OCI-LY3 (cell line): Measurements from ENCODE around the gene METTL24.
"Not testable (repeated sequence)": the region's sequence is repeated elsewhere in the genome, so short reads cannot be mapped to it uniquely, and the experiment has no call there.

ENCODE experiments used
- H2AFZ ChIP-seq: fragments of 200-600, 300-600 bp; shearing (Covaris generic); 2 replicates; pipeline ENCODE4 v1.6.0; 2014; ENCODE audit warnings: antibody characterized with exemption, low read depth, low read length
- H3K27ac ChIP-seq: fragments of 200-600, 300-600 bp; sonication (generic); 2 replicates; pipeline ENCODE4 v1.5.1; 2014; ENCODE audit warnings: mild to moderate bottlenecking, low read length, moderate library complexity, mixed read lengths
- H3K27me3 ChIP-seq: fragments of 200-600, 300-600 bp; sonication (generic); 2 replicates; pipeline ENCODE4 v1.6.1; 2014; ENCODE audit warnings: low read depth, low read length, mixed read lengths
- H3K36me3 ChIP-seq: fragments of 200-600, 300-600 bp; sonication (generic); replicated peaks from 2 replicates; pipeline ENCODE3; 2014; ENCODE audit warnings: low read depth, low read length, mixed read lengths
- H3K4me1 ChIP-seq: fragments of 300-600, 200-600 bp; sonication (generic); 2 replicates; pipeline ENCODE4 v1.6.1; 2014; ENCODE audit warnings: low read length, mixed read lengths
- H3K4me2 ChIP-seq: fragments of 200-600, 300-600 bp; sonication (generic); 2 replicates; pipeline ENCODE4 v1.6.1; 2014; ENCODE audit warnings: low read length, mixed read lengths
- H3K4me3 ChIP-seq: fragments of 300-600, 200-600 bp; sonication (generic); 2 replicates; pipeline ENCODE4 v1.5.1; 2014; ENCODE audit warnings: antibody characterized with exemption, mild to moderate bottlenecking, low read length, moderate library complexity
- H3K79me2 ChIP-seq: fragments of 300-600, 200-600 bp; shearing (Covaris generic); 2 replicates; pipeline ENCODE4 v1.6.1; 2014; ENCODE audit warnings: mild to moderate bottlenecking, low read length, mixed read lengths
- H3K9ac ChIP-seq: fragments of 300-600, 200-600 bp; shearing (Covaris generic); 2 replicates; pipeline ENCODE4 v1.6.0; 2014; ENCODE audit warnings: mild to moderate bottlenecking, low read length, moderate library complexity
- H3K9me3 ChIP-seq: fragments of 200-600, 300-600 bp; shearing (Covaris generic); 2 replicates; pipeline ENCODE4 v1.6.1; 2014; ENCODE audit warnings: low read length, mixed read lengths; ENCODE audit not compliant: insufficient read depth
- H4K20me1 ChIP-seq: fragments of 200-600, 300-600 bp; sonication (generic); 2 replicates; pipeline ENCODE4 v1.6.1; 2016; ENCODE audit warnings: low read length, mixed read lengths; ENCODE audit not compliant: insufficient read depth
- CTCF ChIP-seq: fragments of 200-600, 300-600 bp; sonication (generic); IDR thresholded peaks from 2 replicates; pipeline ENCODE4 v1.5.1; 2014; ENCODE audit warnings: antibody characterized with exemption, low read length, low read depth
- EZH2phosphoT487 ChIP-seq: fragments of 200-600 bp; shearing (Covaris generic); IDR thresholded peaks from 2 replicates; pipeline ENCODE4 v1.6.1; 2018; ENCODE audit warnings: antibody characterized with exemption, mixed run types, low read depth

The METTL24 gene

GRCh38 chr6:110250058-110250457 lies 108.1 kb downstream of the METTL24 start:
- no peaks in the 10 kb centered on the region for H3K27me3 ChIP-seq
- no peaks in the 10 kb centered on the region for H4K20me1 ChIP-seq
- no peak overlapping the region for H3K27ac ChIP-seq
- no peaks in the 10 kb centered on the region for H3K36me3 ChIP-seq
- H3K9me3 ChIP-seq, result no peaks in the 10 kb centered on the region
- no peak overlapping the region for H3K9ac ChIP-seq
- no peaks in the 10 kb centered on the region for H3K79me2 ChIP-seq
- no peak for TF ChIP-seq EZH2phosphoT487
- no peak for TF ChIP-seq CTCF
- no peak overlapping the region for H3K4me3 ChIP-seq
- H3K4me2 ChIP-seq, result no peak overlapping the region
- H3K4me1 ChIP-seq, result no peaks in the 10 kb centered on the region
- H2AFZ ChIP-seq, result no peak overlapping the region

DNA sequence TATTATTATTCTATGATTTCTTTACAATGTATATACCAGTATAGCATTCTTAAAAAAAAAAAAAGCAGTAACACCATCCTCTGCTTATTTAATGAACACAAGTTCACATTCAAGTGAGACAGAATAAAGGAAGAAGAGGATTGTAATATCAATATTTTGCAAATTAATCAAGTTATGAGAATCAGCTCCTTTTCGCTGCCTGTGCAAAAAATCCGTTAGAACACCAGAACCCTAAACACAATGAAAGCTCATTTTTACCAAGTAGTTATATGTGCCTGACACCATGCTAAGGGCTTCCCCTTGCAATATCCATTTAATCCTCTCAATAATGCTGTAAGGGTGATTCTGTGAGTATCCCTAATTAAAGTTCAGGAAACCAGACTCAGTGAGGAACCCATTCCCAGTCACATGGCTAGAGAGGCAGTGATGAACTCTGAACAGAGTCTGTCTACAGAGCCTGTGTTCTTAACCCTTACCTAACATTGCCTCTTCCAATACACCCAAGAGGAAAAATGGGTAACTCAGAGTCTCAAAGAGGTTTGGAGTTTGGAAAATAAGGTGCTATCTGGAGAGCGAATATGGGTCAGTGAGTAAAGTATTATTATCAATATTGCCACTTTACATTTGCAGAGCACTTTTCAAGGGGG lies 111.1 kb downstream of the METTL24 start:
- Histone ChIP-seq H3K27ac (no peak overlapping the region), H3K4me2 (no peak overlapping the region), H3K27me3 (no peaks in the 10 kb centered on the region), H3K4me3 (no peak overlapping the region), H3K9ac (no peak overlapping the region), H2AFZ (no peak overlapping the region), H3K4me1 (no peaks in the 10 kb centered on the region), H3K79me2 (no peaks in the 10 kb centered on the region), H4K20me1 (no peaks in the 10 kb centered on the region), H3K9me3 (no peaks in the 10 kb centered on the region), H3K36me3 (no peaks in the 10 kb centered on the region)
- TF ChIP-seq EZH2phosphoT487, result no peak
- no peak for TF ChIP-seq CTCF

DNA sequence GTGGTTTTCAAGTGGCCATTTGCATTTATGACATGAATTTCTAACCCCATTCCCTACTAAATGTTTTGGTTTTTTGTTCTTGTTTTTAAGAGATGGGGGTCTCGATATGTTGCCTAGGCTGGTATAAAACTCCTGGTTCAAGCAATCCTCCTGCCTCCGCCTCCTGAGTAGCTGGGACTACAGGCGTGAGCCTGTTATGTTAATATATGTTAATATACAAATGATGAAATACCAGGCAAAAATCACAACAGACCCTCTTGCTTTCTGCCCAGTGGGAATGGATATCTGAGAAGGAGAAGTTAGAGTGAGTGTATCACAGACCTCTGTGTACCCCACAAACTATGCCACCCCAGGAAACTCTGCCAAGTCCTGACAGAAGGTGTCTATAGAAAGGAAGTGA lies 111.8 kb downstream of the METTL24 start:
- Histone ChIP-seq H3K4me2 (no peak overlapping the region), H3K4me3 (no peak overlapping the region), H3K9ac (no peak overlapping the region), H4K20me1 (no peaks in the 10 kb centered on the region), H3K27ac (no peak overlapping the region), H2AFZ (no peak overlapping the region), H3K79me2 (no peaks in the 10 kb centered on the region), H3K27me3 (no peaks in the 10 kb centered on the region), H3K4me1 (no peaks in the 10 kb centered on the region), H3K36me3 (no peaks in the 10 kb centered on the region), H3K9me3 (no peaks in the 10 kb centered on the region)
- no peak for TF ChIP-seq EZH2phosphoT487
- TF ChIP-seq CTCF, result no peak

DNA sequence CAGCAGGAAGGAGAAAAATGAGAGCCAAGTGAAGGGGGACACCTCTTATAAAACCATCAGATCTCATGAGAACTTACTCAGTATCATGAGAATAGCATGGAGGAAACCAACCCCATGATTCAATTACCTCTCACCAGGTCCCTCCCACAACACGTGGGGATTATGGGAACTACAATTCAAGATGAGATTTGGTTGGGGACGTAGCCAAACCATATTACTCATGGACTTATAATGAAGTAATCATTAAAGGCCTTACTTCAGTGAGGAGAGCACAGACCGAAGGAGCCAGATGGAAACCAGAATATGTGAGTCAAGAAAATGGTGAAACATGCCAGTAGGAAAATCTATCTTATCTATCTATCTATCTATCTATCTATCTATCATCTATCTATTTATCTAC lies 113.5 kb downstream of the METTL24 start:
- not testable (repeated sequence) for H3K27ac ChIP-seq, H3K27me3 ChIP-seq, H3K4me1 ChIP-seq, H3K36me3 ChIP-seq, H2AFZ ChIP-seq, H3K4me2 ChIP-seq, H3K9me3 ChIP-seq, H3K4me3 ChIP-seq, H4K20me1 ChIP-seq, H3K79me2 ChIP-seq, H3K9ac ChIP-seq
